ENCODE results near the gene ARHGAP24. TPM values are rescaled to one million over a fixed set of nuclear protein-coding genes. Genes with fewer than 3 reads are reported as not detected.

Gene ARHGAP24
- total and polyA plus RNA-seq, 10 of the 15 experiments (the other 5 are each of a cell fraction or from before 2014, with no cell fraction given): 0.10 to 4.2 (median 0.52) TPM

DNA sequence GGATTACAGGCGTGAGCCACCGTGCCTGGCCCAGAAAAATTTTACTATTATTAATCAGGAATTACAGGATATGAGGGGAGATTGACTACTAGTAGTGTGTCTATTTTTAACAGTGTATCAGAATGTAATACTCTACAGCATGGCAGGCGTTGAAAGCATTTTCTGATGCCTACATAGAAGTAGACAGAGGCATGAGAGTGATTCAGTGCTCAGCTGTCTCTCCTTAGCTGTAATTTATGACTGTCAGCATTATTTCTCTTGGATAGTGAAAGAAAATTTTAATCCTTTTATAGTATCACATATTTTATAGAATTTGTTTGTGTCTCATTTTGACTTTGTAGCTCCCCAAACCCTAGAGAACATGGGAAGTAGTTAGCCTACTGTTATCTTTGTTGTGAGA lies 20.7 kb downstream of the ARHGAP24 start:
- Histone ChIP-seq H3K79me2 (ENCODE audit: control insufficient read depth, insufficient read depth, low read length) (no peaks in the 10 kb centered on the region), H3K9ac (ENCODE audit: control insufficient read depth, insufficient read depth, low read length) (no peak overlapping the region), H3K4me1 (ENCODE audit: control insufficient read depth, insufficient read depth, low read length) (peaks cover 10% of the 10 kb centered on the region; the same call in 1 of the 2 replicates), H3K4me3 (no peak overlapping the region), H4K20me1 (ENCODE audit: control insufficient read depth, insufficient read depth) (no peaks in the 10 kb centered on the region), H2AFZ (ENCODE audit: control insufficient read depth, low read depth, low read length) (no peak overlapping the region), H3K27me3 (replicated peaks in 1 of 2; ENCODE audit: control insufficient read depth in 2 of 2, insufficient read depth in 2 of 2, low read length in 1 of 2) (no peaks in the 10 kb centered on the region), H3K4me2 (ENCODE audit: control insufficient read depth, insufficient read depth) (no peak overlapping the region), H3K36me3 (ENCODE audit: control insufficient read depth in 2 of 2, insufficient read depth in 2 of 2, low read length in 1 of 2) (no peaks in the 10 kb centered on the region), H3K27ac (ENCODE audit: control insufficient read depth, insufficient read depth) (no peak overlapping the region), H3K9me3 (replicated peaks; ENCODE audit: control insufficient read depth, insufficient read depth, low read length) (no peaks in the 10 kb centered on the region)
- ChIA-PET RAD21 (ENCODE audit: unreplicated experiment) (no interaction called here), POLR2A (no interaction called here), CTCF (no interaction called here), SMC1A (ENCODE audit: uncharacterized antibody, unreplicated experiment) (interaction anchor here (1.1 kb wide), 2 partner anchors 9 to 11 kb away, joined by 3 to 4 read pairs; no protein-coding TSS in a partner anchor)
- BruUV-seq (replicated peaks): no TSS peak
- intact Hi-C loops (cut with micrococcal nuclease; ENCODE audit: unreplicated experiment): no loop called here
- WGBS (ENCODE audit: insufficient coverage, insufficient replicate concordance, low lambda C conversion rate, missing lambda C conversion rate): 90% methylated on average over 3 of the region's 3 CpGs
- in situ Hi-C loops (cut with MboI): no loop called here
- TF ChIP-seq SREBF2 (IDR thresholded peaks at IDR 0.05; ENCODE audit: low read length) (no peak), TCF3 (IDR thresholded peaks at IDR 0.05; ENCODE audit: borderline replicate concordance, insufficient read depth, low read depth, low read length) (no peak), CREB1 (IDR thresholded peaks at IDR 0.05; ENCODE audit: low read depth) (no peak), SIN3A (IDR thresholded peaks at IDR 0.05; ENCODE audit: low read depth, low read length) (no peak), SRF (IDR thresholded peaks at IDR 0.05; ENCODE audit: low read depth in 2 of 2, low read length in 2 of 2) (no peak), SMC3 (IDR thresholded peaks at IDR 0.05; ENCODE audit: borderline replicate concordance, low read length) (no peak), RB1 (IDR thresholded peaks at IDR 0.05; ENCODE audit: borderline replicate concordance) (no peak), USF2 (IDR thresholded peaks at IDR 0.05; ENCODE audit: borderline replicate concordance, low read depth, low read length) (no peak), BHLHE40 (IDR thresholded peaks at IDR 0.05; ENCODE audit: borderline replicate concordance in 1 of 2, low read depth in 2 of 2, low read length in 1 of 2) (no peak), BCL11A (IDR thresholded peaks at IDR 0.05; ENCODE audit: low read depth, low read length) (no peak)
- TF ChIP-seq, protein P1, sequence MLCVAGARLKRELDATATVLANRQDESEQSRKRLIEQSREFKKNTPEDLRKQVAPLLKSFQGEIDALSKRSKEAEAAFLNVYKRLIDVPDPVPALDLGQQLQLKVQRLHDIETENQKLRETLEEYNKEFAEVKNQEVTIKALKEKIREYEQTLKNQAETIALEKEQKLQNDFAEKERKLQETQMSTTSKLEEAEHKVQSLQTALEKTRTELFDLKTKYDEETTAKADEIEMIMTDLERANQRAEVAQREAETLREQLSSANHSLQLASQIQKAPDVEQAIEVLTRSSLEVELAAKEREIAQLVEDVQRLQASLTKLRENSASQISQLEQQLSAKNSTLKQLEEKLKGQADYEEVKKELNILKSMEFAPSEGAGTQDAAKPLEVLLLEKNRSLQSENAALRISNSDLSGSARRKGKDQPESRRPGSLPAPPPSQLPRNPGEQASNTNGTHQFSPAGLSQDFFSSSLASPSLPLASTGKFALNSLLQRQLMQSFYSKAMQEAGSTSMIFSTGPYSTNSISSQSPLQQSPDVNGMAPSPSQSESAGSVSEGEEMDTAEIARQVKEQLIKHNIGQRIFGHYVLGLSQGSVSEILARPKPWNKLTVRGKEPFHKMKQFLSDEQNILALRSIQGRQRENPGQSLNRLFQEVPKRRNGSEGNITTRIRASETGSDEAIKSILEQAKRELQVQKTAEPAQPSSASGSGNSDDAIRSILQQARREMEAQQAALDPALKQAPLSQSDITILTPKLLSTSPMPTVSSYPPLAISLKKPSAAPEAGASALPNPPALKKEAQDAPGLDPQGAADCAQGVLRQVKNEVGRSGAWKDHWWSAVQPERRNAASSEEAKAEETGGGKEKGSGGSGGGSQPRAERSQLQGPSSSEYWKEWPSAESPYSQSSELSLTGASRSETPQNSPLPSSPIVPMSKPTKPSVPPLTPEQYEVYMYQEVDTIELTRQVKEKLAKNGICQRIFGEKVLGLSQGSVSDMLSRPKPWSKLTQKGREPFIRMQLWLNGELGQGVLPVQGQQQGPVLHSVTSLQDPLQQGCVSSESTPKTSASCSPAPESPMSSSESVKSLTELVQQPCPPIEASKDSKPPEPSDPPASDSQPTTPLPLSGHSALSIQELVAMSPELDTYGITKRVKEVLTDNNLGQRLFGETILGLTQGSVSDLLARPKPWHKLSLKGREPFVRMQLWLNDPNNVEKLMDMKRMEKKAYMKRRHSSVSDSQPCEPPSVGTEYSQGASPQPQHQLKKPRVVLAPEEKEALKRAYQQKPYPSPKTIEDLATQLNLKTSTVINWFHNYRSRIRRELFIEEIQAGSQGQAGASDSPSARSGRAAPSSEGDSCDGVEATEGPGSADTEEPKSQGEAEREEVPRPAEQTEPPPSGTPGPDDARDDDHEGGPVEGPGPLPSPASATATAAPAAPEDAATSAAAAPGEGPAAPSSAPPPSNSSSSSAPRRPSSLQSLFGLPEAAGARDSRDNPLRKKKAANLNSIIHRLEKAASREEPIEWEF (IDR thresholded peaks at IDR 0.05; ENCODE audit: insufficient replicate concordance, low read depth, low read length): no peak
- FAIRE-seq: no peak
- ATAC-seq: no peak
- DNase-seq (ENCODE audit: low read depth, low spot score): no peak
